Esophagus squamous epithelium (tissue), 5 donors: ENCODE data around the gene CACNA2D3. TPM values are rescaled to one million over a fixed set of nuclear protein-coding genes. Genes with fewer than 3 reads are reported as not detected.

Source experiments
- DNase-seq: peaks from one replicate; lab custom pipeline; 2025; lab: John Stamatoyannopoulos, UW
- H3K27ac ChIP-seq, 4 donors: fragments of 200-600 bp; sonication (generic); one replicate each; pipeline ENCODE4 v1.5.1; 2016 to 2019; ENCODE audit warnings: mild to moderate bottlenecking in 1 of 4
- H3K27me3 ChIP-seq, 4 donors: fragments of 200-600 bp; sonication (generic); 1 replicate in 3 of 4; 2 replicates in 1 of 4; pipeline versions ENCODE4 v1.5.1 to v1.6.0; 2017 to 2021; ENCODE audit warnings: antibody characterized with exemption in 1 of 4
- H3K36me3 ChIP-seq, 3 donors: fragments of 200-600 bp; sonication (generic); one replicate each; pipeline ENCODE4 v1.5.1; 2016 to 2019
- H3K4me1 ChIP-seq, 3 donors: fragments of 200-600 bp; sonication (generic); one replicate each; pipeline ENCODE4 v1.5.1; 2017 to 2019
- H3K4me3 ChIP-seq, 4 donors: fragments of 200-600 bp; sonication (generic); 1 replicate in 3 of 4; 2 replicates in 1 of 4; pipeline ENCODE4 v1.5.1; 2016 to 2019; ENCODE audit warnings: mild to moderate bottlenecking in 2 of 4, moderate library complexity in 1 of 4
- H3K9me3 ChIP-seq, 3 donors: fragments of 200-600 bp; sonication (generic); one replicate each; pipeline ENCODE4 v1.5.1; 2016 to 2019
- CTCF ChIP-seq, 6 experiments: fragments of 450-650 bp in 4 of 6; fragments of 200-600 bp in 2 of 6; sonication (generic) in 2 of 6; IDR thresholded peaks; one replicate each; pipeline ENCODE4 v1.5.1; 2016 to 2019; ENCODE audit warnings: antibody characterized with exemption in 6 of 6, mild to moderate bottlenecking in 4 of 6, moderate library complexity in 4 of 6
- POLR2A ChIP-seq, 4 donors: fragments of 450-650 bp; IDR thresholded peaks; one replicate each; pipeline ENCODE4 v1.6.1; 2017; ENCODE audit warnings: antibody characterized with exemption in 4 of 4, mild to moderate bottlenecking in 4 of 4, moderate library complexity in 3 of 4
- WGBS, 2 donors: methylation state at CpG; one replicate each; pipeline ENCODE4 v1.1.5; 2018; 5-methylcytosine and 5-hydroxymethylcytosine counted together
- intact Hi-C: fragments of 100-400 bp; cut with DNase I; formaldehyde crosslinking; loops from one replicate; pipeline ENCODE4 v1.15.0; 2022
- total RNA-seq, 4 donors: library from RNA; depleted of rRNA; stranded (reverse); fragments of >200 nt; gene quantifications; one replicate each; pipeline ENCODE4 v1.1.0, GENCODE V29; 2016
- donor health status: DM: yes; HTN: yes; CAD: no.

The CACNA2D3 gene
- total RNA-seq, 4 donors from 2014 or later, result 1.2 to 7.1 (median 5.1) TPM

GRCh38 chr3:54133196-54133595 lies 10.8 kb downstream of the CACNA2D3 start:
- WGBS, 2 donors, result 54 to 63% methylated on average over 4 to 5 of the region's 5 CpGs
- no peak overlapping the region for H3K27ac ChIP-seq

GRCh38 chr3:54134155-54134554 lies 11.8 kb downstream of the CACNA2D3 start:
- no peak for DNase-seq
- WGBS, 2 donors, result 68 to 92% methylated on average over 5 of the region's 8 CpGs
- Histone ChIP-seq H3K9me3 (no peaks in the 10 kb centered on the region), H3K27ac (no peak overlapping the region), H3K4me1 (peaks cover 0 to 4% (median 1%) of the 10 kb centered on the region in 3 donors), H3K27me3 (no peaks in the 10 kb centered on the region), H3K36me3 (no peaks in the 10 kb centered on the region), H3K4me3 (no peak overlapping the region)
- intact Hi-C loops, result no loop called here
- no peak for TF ChIP-seq POLR2A (IDR thresholded peaks at IDR 0.05)
- no peak for TF ChIP-seq CTCF (IDR thresholded peaks at IDR 0.05)

More at GRCh38 chr3:54133196-54133595, 10.8 kb downstream of the CACNA2D3 start:
- DNase-seq, result no peak
- TF ChIP-seq POLR2A (IDR thresholded peaks at IDR 0.05), result no peak
- TF ChIP-seq CTCF (IDR thresholded peaks at IDR 0.05), result no peak
- Histone ChIP-seq H3K4me1 (no peaks in the 10 kb centered on the region), H3K27me3 (no peaks in the 10 kb centered on the region), H3K36me3 (no peaks in the 10 kb centered on the region), H3K9me3 (no peaks in the 10 kb centered on the region), H3K4me3 (no peak overlapping the region)
- intact Hi-C loops, result no loop called here

GRCh38 chr3:54134713-54135112 lies 12.4 kb downstream of the CACNA2D3 start:
- no peak for DNase-seq
- H3K36me3 ChIP-seq, result no peaks in the 10 kb centered on the region
- 88 to 99% methylated on average over 2 to 8 of the region's 12 CpGs for WGBS, 2 donors
- H3K9me3 ChIP-seq, result no peaks in the 10 kb centered on the region
- H3K27ac ChIP-seq, result no peak overlapping the region
- peaks cover 0 to 10% (median 7%) of the 10 kb centered on the region in 3 donors for H3K4me1 ChIP-seq
- no peak overlapping the region for H3K4me3 ChIP-seq
- no peaks in the 10 kb centered on the region for H3K27me3 ChIP-seq
- intact Hi-C loops, result no loop called here
- TF ChIP-seq POLR2A (IDR thresholded peaks at IDR 0.05) (no peak), CTCF (IDR thresholded peaks at IDR 0.05) (no peak)

GRCh38 chr3:54137311-54137710 lies 15.0 kb downstream of the CACNA2D3 start:
- H3K27me3 ChIP-seq, result no peaks in the 10 kb centered on the region
- no peaks in the 10 kb centered on the region for H3K36me3 ChIP-seq
- TF ChIP-seq CTCF (IDR thresholded peaks at IDR 0.05) (no peak), POLR2A (IDR thresholded peaks at IDR 0.05) (no peak)
- DNase-seq, result no peak
- peaks cover 0 to 14% (median 7%) of the 10 kb centered on the region in 3 donors for H3K4me1 ChIP-seq
- intact Hi-C loops, result no loop called here
- no peak overlapping the region for H3K27ac ChIP-seq
- 48 to 64% methylated on average over 5 of the region's 5 CpGs for WGBS, 2 donors
- H3K4me3 ChIP-seq, result no peak overlapping the region
- no peaks in the 10 kb centered on the region for H3K9me3 ChIP-seq

- DNase-seq, result no peak
- TF ChIP-seq CTCF (IDR thresholded peaks at IDR 0.05), result no peak
- TF ChIP-seq POLR2A (IDR thresholded peaks at IDR 0.05), result no peak
These were observed 16.7 kb downstream of the CACNA2D3 start for GRCh38 chr3:54138937-54139547.

More at GRCh38 chr3:54138937-54139547, 16.7 kb downstream of the CACNA2D3 start:
- Histone ChIP-seq H3K9me3 (no peaks in the 10 kb centered on the region), H3K4me3 (no peak overlapping the region), H3K27me3 (no peaks in the 10 kb centered on the region), H3K36me3 (no peaks in the 10 kb centered on the region), H3K4me1 (peaks cover 0 to 14% (median 7%) of the 10 kb centered on the region in 3 donors), H3K27ac (no peak overlapping the region)
- 38 to 48% methylated on average over 7 to 9 of the region's 9 CpGs for WGBS, 2 donors
- intact Hi-C loops, result no loop called here
